ENCODE measurements around the gene VMO1.

The VMO1 gene

GRCh38 chr17:4796552-4796920 lies 10.4 kb upstream of the VMO1 start:
- DNase-seq = peak; percentile 46

- no peak for DNase-seq
Measured at GRCh38 chr17:4795168-4795567, 9.0 kb upstream of the VMO1 start.

GRCh38 chr17:4790705-4791088 lies 4.5 kb upstream of the VMO1 start:
- no peak for DNase-seq

GRCh38 chr17:4789951-4790704 lies 4.0 kb upstream of the VMO1 start:
- peak; percentile 90 for DNase-seq

- DNase-seq = no peak
Measured at GRCh38 chr17:4789701-4789950, 3.5 kb upstream of the VMO1 start.

- DNase-seq = no peak
Measured at GRCh38 chr17:4788807-4789700, 2.9 kb upstream of the VMO1 start, which contains the start of gene GLTPD2. TSS of gene GLTPD2 (plus strand) at chr17:4788964. CDS start at chr17:4789012, 48 bp downstream.

- DNase-seq = no peak
Measured at GRCh38 chr17:4788159-4788806, 2.1 kb upstream of the VMO1 start.

- DNase-seq = no peak
Measured at GRCh38 chr17:4786516-4786915, 352 bp upstream of the VMO1 start.

- DNase-seq = no peak
Measured at GRCh38 chr17:4785311-4786105, 656 bp downstream of the VMO1 start.

GRCh38 chr17:4782652-4783051 lies 3.5 kb downstream of the VMO1 start:
- DNase-seq = peak; percentile 15

GRCh38 chr17:4780325-4780955 lies 5.7 kb downstream of the VMO1 start:
- no peak for DNase-seq

- no peak for DNase-seq
Measured at GRCh38 chr17:4777969-4778760, 8.0 kb downstream of the VMO1 start.

GRCh38 chr17:4772235-4772613 lies 13.9 kb downstream of the VMO1 start:
- DNase-seq = no peak

GRCh38 chr17:4771519-4772234 lies 14.5 kb downstream of the VMO1 start, which contains the start of gene TM4SF5:
TSS of gene TM4SF5 (plus strand) at chr17:4771886. CDS start at chr17:4771923, 37 bp downstream.
- DNase-seq = peak; percentile 15

GRCh38 chr17:4769628-4770027 lies 16.5 kb downstream of the VMO1 start:
- no peak for DNase-seq

GRCh38 chr17:4768298-4768697 lies 17.9 kb downstream of the VMO1 start:
- no peak for DNase-seq

- no peak for DNase-seq
Measured at GRCh38 chr17:4766723-4767122, 19.4 kb downstream of the VMO1 start.

GRCh38 chr17:4766201-4766600 lies 20.0 kb downstream of the VMO1 start:
- DNase-seq = no peak

GRCh38 chr17:4764595-4764994 lies 21.6 kb downstream of the VMO1 start:
- DNase-seq = no peak

- DNase-seq = no peak
Measured at GRCh38 chr17:4759776-4760236, 26.4 kb downstream of the VMO1 start.

- DNase-seq = no peak
Measured at GRCh38 chr17:4753392-4753791, 32.8 kb downstream of the VMO1 start.
